ENCODE data around the gene COLEC11. TPM values are rescaled to one million over a fixed set of nuclear protein-coding genes. Genes with fewer than 3 reads are reported as not detected.
A peak's percentile ranks its signal among the peaks of the same experiment; 100 is the strongest.
"Not testable (repeated sequence)": the region's sequence is repeated elsewhere in the genome, so short reads cannot be mapped to it uniquely, and the experiment has no call there.

COLEC11 gene
- total and polyA plus RNA-seq, 9 donors: 16.7 to 187 (median 59.9) TPM

DNA sequence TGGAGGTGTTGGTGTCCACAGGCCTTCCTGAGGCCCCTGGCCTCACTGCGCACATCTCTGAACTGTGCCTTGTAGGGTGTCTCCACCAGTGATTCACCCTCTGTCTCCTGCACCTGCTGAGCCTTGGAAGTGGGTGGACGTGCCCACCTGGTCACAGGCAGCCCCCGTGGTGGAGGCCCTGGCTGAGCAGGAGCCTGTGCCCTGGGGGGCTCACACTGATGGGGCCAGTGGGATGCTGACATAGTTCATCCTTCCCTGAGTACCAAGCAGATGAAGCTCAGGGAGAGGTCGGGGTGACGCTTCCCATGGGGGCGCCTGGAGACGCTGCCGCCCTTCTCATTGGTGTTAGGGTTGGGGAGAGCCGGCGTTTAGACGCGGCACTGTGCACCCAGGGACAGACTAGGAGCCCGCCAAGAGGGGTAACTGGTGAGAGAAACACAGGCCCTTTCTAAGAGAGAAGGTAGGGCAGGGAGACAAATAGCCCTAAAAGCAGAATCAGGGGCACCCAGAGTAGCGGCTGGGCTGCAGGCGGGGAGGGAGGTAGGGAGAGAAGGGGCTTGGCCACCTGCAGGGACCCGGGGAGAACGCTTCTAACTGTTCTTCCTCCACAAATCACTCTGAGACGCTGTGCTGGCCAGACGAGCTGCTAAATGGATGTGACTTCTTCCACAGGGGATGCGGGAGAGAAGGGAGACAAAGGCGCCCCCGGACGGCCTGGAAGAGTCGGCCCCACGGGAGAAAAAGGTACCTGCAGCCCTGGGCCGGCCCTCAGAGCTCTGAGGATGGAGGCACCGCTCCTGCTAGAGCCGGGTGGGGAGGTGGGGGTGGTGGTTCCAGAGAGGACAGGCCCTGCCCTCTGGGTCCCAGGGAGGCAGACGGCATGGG is 18.0 kb downstream of the COLEC11 start:
- TF ChIP-seq, protein P1, sequence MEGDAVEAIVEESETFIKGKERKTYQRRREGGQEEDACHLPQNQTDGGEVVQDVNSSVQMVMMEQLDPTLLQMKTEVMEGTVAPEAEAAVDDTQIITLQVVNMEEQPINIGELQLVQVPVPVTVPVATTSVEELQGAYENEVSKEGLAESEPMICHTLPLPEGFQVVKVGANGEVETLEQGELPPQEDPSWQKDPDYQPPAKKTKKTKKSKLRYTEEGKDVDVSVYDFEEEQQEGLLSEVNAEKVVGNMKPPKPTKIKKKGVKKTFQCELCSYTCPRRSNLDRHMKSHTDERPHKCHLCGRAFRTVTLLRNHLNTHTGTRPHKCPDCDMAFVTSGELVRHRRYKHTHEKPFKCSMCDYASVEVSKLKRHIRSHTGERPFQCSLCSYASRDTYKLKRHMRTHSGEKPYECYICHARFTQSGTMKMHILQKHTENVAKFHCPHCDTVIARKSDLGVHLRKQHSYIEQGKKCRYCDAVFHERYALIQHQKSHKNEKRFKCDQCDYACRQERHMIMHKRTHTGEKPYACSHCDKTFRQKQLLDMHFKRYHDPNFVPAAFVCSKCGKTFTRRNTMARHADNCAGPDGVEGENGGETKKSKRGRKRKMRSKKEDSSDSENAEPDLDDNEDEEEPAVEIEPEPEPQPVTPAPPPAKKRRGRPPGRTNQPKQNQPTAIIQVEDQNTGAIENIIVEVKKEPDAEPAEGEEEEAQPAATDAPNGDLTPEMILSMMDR (IDR thresholded peaks at IDR 0.05): no peak
- TF ChIP-seq POLR2A (IDR thresholded peaks at IDR 0.05) (no peak), EP300 (IDR thresholded peaks at IDR 0.05) (no peak)
- no peaks in the 10 kb centered on the region for H3K27me3 ChIP-seq
- H3K9me3 ChIP-seq: no peaks in the 10 kb centered on the region
- no peak overlapping the region for H3K4me3 ChIP-seq
- intact Hi-C loops (cut with DNase I): no loop called here
- H3K27ac ChIP-seq: no peak overlapping the region
- DNase-seq: peak in 3 of 5 donors; percentile 13 to 27 (median 16)
- no peaks in the 10 kb centered on the region for H3K36me3 ChIP-seq
- H3K4me1 ChIP-seq (ENCODE audit: insufficient read depth): peaks cover 4% of the 10 kb centered on the region
- WGBS, 3 donors: 84 to 92% (median 92%) methylated on average over 29 of the region's 29 CpGs

DNA sequence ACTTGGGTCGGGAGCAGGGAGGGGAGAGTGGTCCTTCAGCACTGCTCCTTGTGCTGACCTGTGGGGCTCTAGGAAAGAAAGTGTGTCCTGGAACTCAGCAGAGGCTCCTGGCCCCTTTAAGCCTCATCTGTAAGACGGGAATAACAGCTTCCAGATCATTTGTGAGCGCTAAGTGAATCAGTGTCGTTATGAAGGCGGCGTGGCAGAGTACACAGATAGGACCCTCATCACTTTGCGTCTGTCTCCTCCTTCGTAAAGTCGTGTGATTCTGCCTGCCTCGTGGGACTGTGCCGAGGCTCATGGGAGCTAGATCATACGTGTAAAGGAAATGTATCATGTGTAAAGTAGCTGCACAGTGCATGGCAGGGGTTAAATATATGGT is 18.6 kb downstream of the COLEC11 start:
- no peaks in the 10 kb centered on the region for H3K36me3 ChIP-seq
- WGBS, 3 donors: 95 to 97% (median 97%) methylated on average over 12 of the region's 12 CpGs
- no peaks in the 10 kb centered on the region for H3K27me3 ChIP-seq
- no peaks in the 10 kb centered on the region for H3K9me3 ChIP-seq
- DNase-seq: peak in 2 of 5 donors; percentile 4 to 8
- H3K27ac ChIP-seq: no peak overlapping the region
- intact Hi-C loops (cut with DNase I): no loop called here
- TF ChIP-seq, protein P1 (IDR thresholded peaks at IDR 0.05): no peak
- TF ChIP-seq EP300 (IDR thresholded peaks at IDR 0.05): no peak
- TF ChIP-seq POLR2A (IDR thresholded peaks at IDR 0.05): no peak
- peaks cover 4% of the 10 kb centered on the region for H3K4me1 ChIP-seq (ENCODE audit: insufficient read depth)
- no peak overlapping the region for H3K4me3 ChIP-seq

DNA sequence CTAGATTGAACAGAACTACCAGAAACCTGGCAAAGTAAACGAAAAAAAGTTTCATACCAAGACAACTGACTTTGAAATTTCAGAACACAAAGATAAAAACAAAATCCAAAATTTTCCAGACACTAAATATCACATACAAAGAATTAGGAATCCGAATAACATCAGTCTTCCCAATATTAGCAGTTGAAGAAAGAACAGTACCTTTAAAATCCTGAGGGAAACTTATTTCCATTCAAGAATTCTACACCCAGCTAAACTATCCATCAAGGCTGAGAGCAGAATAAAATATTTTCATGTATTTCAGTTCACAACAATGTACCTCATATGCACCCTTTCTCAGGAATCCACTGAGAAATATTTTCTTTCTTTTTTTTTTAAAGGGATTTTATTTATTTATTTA is 19.8 kb downstream of the COLEC11 start:
- H3K4me1 ChIP-seq (ENCODE audit: insufficient read depth); H3K4me3 ChIP-seq; H3K27me3 ChIP-seq; H3K9me3 ChIP-seq; H3K36me3 ChIP-seq; DNase-seq; H3K27ac ChIP-seq; intact Hi-C loops (cut with DNase I): not testable (repeated sequence)
- WGBS, 3 donors: 62 to 97% (median 84%) methylated on average over 2 of the region's 2 CpGs

DNA sequence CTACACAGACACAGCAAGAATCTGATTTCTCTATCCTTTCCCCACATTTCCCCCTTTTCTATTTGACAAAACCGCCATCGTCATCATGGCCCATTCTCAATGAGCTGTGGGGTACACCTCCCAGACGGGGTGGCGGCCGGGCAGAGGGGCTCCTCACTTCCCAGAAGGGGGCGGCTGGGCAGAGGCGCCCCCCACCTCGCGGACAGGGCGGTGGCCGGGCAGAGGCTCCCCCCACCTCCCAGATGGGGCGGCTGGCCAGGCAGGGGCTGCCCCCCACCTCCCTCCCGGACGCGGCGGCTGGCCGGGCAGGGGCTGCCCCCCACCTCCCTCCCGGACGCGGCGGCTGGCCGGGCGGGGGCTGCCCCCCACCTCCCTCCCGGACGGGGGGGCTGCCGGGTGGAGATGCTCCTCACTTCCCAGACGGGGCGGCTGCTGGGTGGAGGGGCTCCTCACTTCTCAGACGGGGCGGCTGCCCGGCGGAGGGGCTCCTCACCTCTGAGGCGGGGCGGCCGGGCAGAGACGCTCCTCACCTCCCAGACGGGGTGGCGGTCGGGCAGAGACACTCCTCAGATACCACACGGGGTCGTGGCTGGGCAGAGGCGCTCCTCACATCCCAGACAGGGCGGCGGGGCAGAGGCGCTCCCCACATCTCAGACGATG is 20.8 kb downstream of the COLEC11 start:
- H3K9me3 ChIP-seq; H3K4me3 ChIP-seq; H3K27me3 ChIP-seq; H3K36me3 ChIP-seq; H3K4me1 ChIP-seq (ENCODE audit: insufficient read depth); intact Hi-C loops (cut with DNase I); H3K27ac ChIP-seq: not testable (repeated sequence)
- DNase-seq: peak in 3 of 5 donors; percentile 14 to 29 (median 14)
- 96 to 98% (median 96%) methylated on average over 17 to 46 of the region's 46 CpGs for WGBS, 3 donors

DNA sequence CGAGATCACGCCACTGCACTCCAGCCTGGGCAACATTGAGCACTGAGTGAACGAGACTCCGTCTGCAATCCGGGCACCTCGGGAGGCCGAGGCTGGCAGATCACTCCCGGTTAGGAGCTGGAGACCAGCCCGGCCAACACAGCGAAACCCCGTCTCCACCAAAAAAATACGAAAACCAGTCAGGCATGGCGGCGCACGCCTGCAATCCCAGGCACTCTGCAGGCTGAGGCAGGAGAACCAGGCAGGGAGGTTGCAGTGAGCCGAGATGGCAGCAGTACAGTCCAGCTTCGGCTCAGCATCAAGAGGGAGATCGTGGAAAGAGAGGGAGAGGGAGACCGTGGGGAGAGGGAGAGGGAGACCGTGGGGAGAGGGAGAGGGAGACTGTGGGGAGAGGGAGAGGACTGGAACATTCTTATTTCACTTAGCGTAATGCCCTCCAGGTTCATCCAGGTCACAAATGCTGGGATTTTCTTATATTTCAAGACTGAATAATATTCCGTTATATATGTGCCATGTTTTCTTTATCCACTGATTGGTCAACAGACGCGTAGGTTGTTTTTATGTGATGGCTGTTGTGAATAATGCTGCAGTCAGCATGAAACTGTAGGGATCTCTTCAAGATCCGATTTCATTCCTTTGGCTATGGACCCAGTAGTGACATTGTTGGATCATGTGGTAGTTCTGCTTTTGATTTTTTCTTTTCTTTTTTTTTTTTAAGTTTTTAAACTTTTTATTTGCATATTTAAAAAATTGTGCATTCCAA is 21.7 kb downstream of the COLEC11 start:
- DNase-seq: peak in 2 of 5 donors; percentile 10 to 19
- H3K9me3 ChIP-seq; H3K27ac ChIP-seq; H3K27me3 ChIP-seq; H3K4me1 ChIP-seq (ENCODE audit: insufficient read depth); H3K36me3 ChIP-seq; H3K4me3 ChIP-seq; intact Hi-C loops (cut with DNase I): not testable (repeated sequence)
- WGBS, 3 donors: 96 to 98% (median 97%) methylated on average over 25 of the region's 25 CpGs
